Body of pancreas (tissue), 4 donors: ENCODE measurements around the gene TNIK. TPM values are rescaled to one million over a fixed set of nuclear protein-coding genes. Genes with fewer than 3 reads are reported as not detected.

Experiments
- ATAC-seq: fragments of 150-250 bp; one replicate; pipeline ENCODE4 v1.9.1; 2016
- DNase-seq, 4 donors: peaks; one replicate each; pipeline ENCODE4 v3.0.0-alpha.2; 2019
- H3K27ac ChIP-seq, 4 donors: fragments of 200-600 bp; sonication (generic); 1 replicate in 3 of 4; 2 replicates in 1 of 4; pipeline versions ENCODE4 v1.5.1 to v1.6.1; 2016 to 2019; ENCODE audit warnings: mild to moderate bottlenecking in 1 of 4, mixed read lengths in 1 of 4, moderate library complexity in 1 of 4
- H3K27me3 ChIP-seq, 2 donors: fragments of 200-600 bp; sonication (generic); one replicate each; pipeline ENCODE4 v1.6.0; 2016; ENCODE audit warnings: mild to moderate bottlenecking in 1 of 2
- H3K36me3 ChIP-seq, 2 donors: fragments of 200-600 bp; sonication (generic); replicated peaks in 1 of 2; 2 replicates each; pipeline ENCODE4 v1.5.1; 2016; ENCODE audit warnings: low read depth in 2 of 2; ENCODE audit not compliant: insufficient read depth in 1 of 2
- H3K4me1 ChIP-seq: fragments of 200-600 bp; sonication (generic); one replicate; pipeline ENCODE4 v1.6.0; 2016
- H3K4me3 ChIP-seq, 2 donors: fragments of 200-600 bp; sonication (generic); 1 replicate in 1 of 2; 2 replicates in 1 of 2; pipeline ENCODE4 v1.5.1; 2016 to 2019
- H3K9me3 ChIP-seq, 3 donors: fragments of 200-600 bp; sonication (generic); 1 replicate in 2 of 3; 2 replicates in 1 of 3; pipeline ENCODE4 v1.5.1; 2016
- CTCF ChIP-seq, 7 experiments: fragments of 450-650 bp in 4 of 7; fragments of 200-600 bp in 3 of 7; sonication (generic) in 3 of 7; IDR thresholded peaks; one replicate each; pipeline ENCODE4 v1.5.1; 2016 to 2019; ENCODE audit warnings: antibody characterized with exemption in 7 of 7
- POLR2A ChIP-seq, 3 donors: fragments of 450-650 bp; IDR thresholded peaks; one replicate each; pipeline ENCODE4 v1.6.1; 2016; ENCODE audit warnings: antibody characterized with exemption in 3 of 3, mild to moderate bottlenecking in 2 of 3
- WGBS, 2 donors: methylation state at CpG; one replicate each; pipeline ENCODE4 v1.1.5; 2017; 5-methylcytosine and 5-hydroxymethylcytosine counted together
- intact Hi-C: fragments of 100-400 bp; cut with DNase I; formaldehyde crosslinking; loops from one replicate; pipeline ENCODE4 v1.15.1; 2023
- total RNA-seq, 2 donors: library from RNA; depleted of rRNA; stranded (reverse); fragments of >200 nt; gene quantifications; one replicate each; pipeline ENCODE4 v1.1.0, GENCODE V29; 2016

TNIK gene
- total RNA-seq, 2 donors from 2014 or later, result 7.6 to 9.6 TPM

GRCh38 chr3:171057072-171057471, 403.1 kb downstream of the TNIK start:
- H3K4me1 ChIP-seq, result peaks cover 7% of the 10 kb centered on the region
- H3K27me3 ChIP-seq, result no peaks in the 10 kb centered on the region
- H3K4me3 ChIP-seq, result no peak overlapping the region
- no peaks in the 10 kb centered on the region for H3K36me3 ChIP-seq
- no peak for ATAC-seq
- TF ChIP-seq POLR2A (IDR thresholded peaks at IDR 0.05) (no peak), CTCF (IDR thresholded peaks at IDR 0.05) (no peak)
- H3K27ac ChIP-seq, result no peak overlapping the region
- DNase-seq, result no peak
- no peaks in the 10 kb centered on the region for H3K9me3 ChIP-seq
- 91 to 96% methylated on average over 1 of the region's 1 CpG for WGBS, 2 donors
- intact Hi-C loops, result loop anchor here (10.0 kb wide), 1 partner anchor 508 kb away; no protein-coding TSS in a partner anchor

DNA sequence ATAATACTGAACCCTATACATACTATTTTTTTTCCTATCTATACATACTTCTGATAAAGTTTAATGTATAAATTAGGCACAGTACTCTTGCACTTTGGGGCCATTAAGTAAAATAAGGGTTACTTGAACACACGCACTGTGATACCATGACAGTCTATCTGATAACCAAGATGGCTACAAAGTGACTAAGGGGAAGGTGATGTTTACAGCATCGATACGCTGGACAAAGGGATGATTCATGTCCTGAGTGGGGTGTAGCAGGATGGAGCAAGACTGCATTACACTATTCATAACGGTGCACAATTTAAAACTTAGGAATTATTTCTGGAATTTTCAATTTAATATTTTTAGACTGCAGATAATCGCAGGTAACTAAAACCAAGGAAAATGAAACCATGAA, 403.7 kb downstream of the TNIK start:
- WGBS, 2 donors, result 82 to 85% methylated on average over 5 of the region's 5 CpGs

DNA sequence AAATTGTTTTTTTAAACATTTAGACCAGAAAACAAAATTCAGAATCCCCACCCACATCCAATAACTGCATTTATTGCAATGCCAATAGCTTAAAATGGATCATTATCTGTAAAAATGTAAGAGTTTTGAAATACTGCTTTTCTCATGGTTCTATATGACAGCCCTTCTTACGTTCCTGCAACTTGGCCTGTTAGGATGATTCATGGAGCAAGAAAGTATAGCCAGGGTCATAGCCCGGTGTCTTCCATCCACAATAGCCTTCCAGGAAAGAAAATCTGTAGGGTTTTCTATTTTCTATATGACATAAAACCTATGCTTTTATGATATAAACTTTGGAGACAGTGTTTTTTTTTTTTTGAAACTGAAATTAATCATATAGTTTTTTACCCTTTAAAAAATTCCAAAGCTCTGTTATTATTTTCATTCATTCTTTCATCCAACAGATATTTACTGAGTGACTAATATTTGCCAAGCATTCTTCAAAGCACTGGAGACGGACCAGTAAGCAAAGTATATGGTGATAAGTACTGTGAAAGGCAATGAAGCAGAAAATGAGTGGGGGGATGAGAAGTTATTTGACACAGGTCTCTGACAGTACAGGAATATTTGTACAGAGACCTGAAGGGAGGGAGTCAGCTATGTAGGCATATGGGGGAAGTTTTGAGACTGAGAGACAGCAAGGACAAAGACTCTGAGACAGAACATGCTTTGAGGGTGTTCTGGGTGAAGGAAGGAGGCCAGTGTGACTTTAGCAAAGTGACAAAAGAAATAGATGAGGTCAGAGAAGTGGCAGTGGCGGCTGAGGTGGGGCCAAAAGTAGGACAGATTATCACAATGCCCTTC, 404.6 kb downstream of the TNIK start:
- no peak for DNase-seq
- H3K4me3 ChIP-seq, result no peak overlapping the region

More for the DNA sequence above, 403.7 kb downstream of the TNIK start:
- no peaks in the 10 kb centered on the region for H3K27me3 ChIP-seq
- ATAC-seq, result no peak
- H3K4me1 ChIP-seq, result peaks cover 7% of the 10 kb centered on the region
- no peak for TF ChIP-seq CTCF (IDR thresholded peaks at IDR 0.05)
- TF ChIP-seq POLR2A (IDR thresholded peaks at IDR 0.05), result no peak
- H3K36me3 ChIP-seq, result no peaks in the 10 kb centered on the region
- H3K27ac ChIP-seq, result no peak overlapping the region
- no peaks in the 10 kb centered on the region for H3K9me3 ChIP-seq
- intact Hi-C loops, result loop anchor here (10.0 kb wide), 1 partner anchor 508 kb away; no protein-coding TSS in a partner anchor
- H3K4me3 ChIP-seq, result no peak overlapping the region
- no peak for DNase-seq

DNA sequence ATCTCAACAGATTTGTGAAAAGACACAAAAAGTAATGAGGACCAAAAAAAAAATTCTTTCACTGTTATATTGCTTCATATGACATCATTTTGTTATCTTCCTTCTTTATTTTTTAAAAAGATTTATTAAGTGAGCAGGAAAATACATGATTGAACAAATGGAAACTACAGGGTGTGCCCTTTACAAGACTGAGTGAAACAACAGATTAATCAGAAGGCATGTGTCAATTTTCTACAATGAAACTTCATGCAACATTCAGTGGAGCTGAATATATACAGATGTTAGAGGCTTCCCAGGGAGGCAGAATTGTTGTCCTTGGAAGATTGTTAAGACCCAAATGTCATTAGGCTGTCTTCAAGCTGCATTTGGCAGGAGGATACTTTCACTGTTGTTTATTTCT, 405.3 kb downstream of the TNIK start:
- no peaks in the 10 kb centered on the region for H3K27me3 ChIP-seq
- ATAC-seq, result no peak
- H3K4me3 ChIP-seq, result no peak overlapping the region
- H3K36me3 ChIP-seq, result no peaks in the 10 kb centered on the region
- H3K4me1 ChIP-seq, result peaks cover 7% of the 10 kb centered on the region
- no peak for DNase-seq
- no peak overlapping the region for H3K27ac ChIP-seq
- intact Hi-C loops, result loop anchor here (10.0 kb wide), 1 partner anchor 510 kb away; no protein-coding TSS in a partner anchor
- TF ChIP-seq POLR2A (IDR thresholded peaks at IDR 0.05) (no peak), CTCF (IDR thresholded peaks at IDR 0.05) (no peak)
- H3K9me3 ChIP-seq, result no peaks in the 10 kb centered on the region

More for the DNA sequence above, 404.6 kb downstream of the TNIK start:
- TF ChIP-seq POLR2A (IDR thresholded peaks at IDR 0.05) (no peak), CTCF (IDR thresholded peaks at IDR 0.05) (no peak)
- 63 to 71% methylated on average over 4 of the region's 4 CpGs for WGBS, 2 donors
- no peaks in the 10 kb centered on the region for H3K9me3 ChIP-seq
- intact Hi-C loops, result loop anchor here (10.0 kb wide), 1 partner anchor 509 kb away; no protein-coding TSS in a partner anchor
- H3K27me3 ChIP-seq, result no peaks in the 10 kb centered on the region
- ATAC-seq, result no peak
- H3K27ac ChIP-seq, result no peak overlapping the region
- peaks cover 7% of the 10 kb centered on the region for H3K4me1 ChIP-seq
- H3K36me3 ChIP-seq, result no peaks in the 10 kb centered on the region
